Left ventricle myocardium inferior (tissue), 1 donor: ENCODE data around the gene CACNB1. TPM values are rescaled to one million over a fixed set of nuclear protein-coding genes. Genes with fewer than 3 reads are reported as not detected.

Experiments
- DNase-seq: peaks from one replicate; pipeline ENCODE4 v3.0.0-alpha.2; 2020
- H3K27ac ChIP-seq: fragments of 200-600 bp; replicated peaks from 2 replicates; pipeline ENCODE4 v1.8.0; 2021
- H3K27me3 ChIP-seq: fragments of 200-600 bp; 2 replicates; pipeline ENCODE4 v1.8.0; 2021; ENCODE audit warnings: low read depth
- H3K36me3 ChIP-seq: fragments of 200-600 bp; 2 replicates; pipeline ENCODE4 v1.8.0; 2021
- H3K4me1 ChIP-seq: fragments of 200-600 bp; 2 replicates; pipeline ENCODE4 v1.8.0; 2021
- H3K4me3 ChIP-seq: fragments of 200-600 bp; 2 replicates; pipeline ENCODE4 v1.8.0; 2021; ENCODE audit warnings: mild to moderate bottlenecking, moderate library complexity
- H3K9me3 ChIP-seq: fragments of 200-600 bp; replicated peaks from 2 replicates; pipeline ENCODE4 v1.8.0; 2021
- intact Hi-C: fragments of 100-400 bp; cut with micrococcal nuclease; formaldehyde crosslinking; loops from one replicate; pipeline ENCODE4 v1.11.0; 2022
- total RNA-seq: library from RNA; stranded (reverse); fragmentation: NEBNext Ultra II Directional; extraction: Animal tissue kit (Norgen Biotek cat#: 25700); gene quantifications from one replicate; pipeline ENCODE4 v1.2.1, GENCODE V29; 2021
- TF ChIP-seq, protein P1 (sequence below): fragments of 200-600 bp; IDR thresholded peaks from 2 replicates; pipeline ENCODE4 v1.8.0; 2021; ENCODE audit warnings: antibody characterized with exemption, mild to moderate bottlenecking, borderline replicate concordance
- donor health status: DM: no; HTN: yes; CAD: no; lungs with severe emphysema.

The CACNB1 gene
- total RNA-seq, 1 donor from 2014 or later: 3.7 TPM

DNA sequence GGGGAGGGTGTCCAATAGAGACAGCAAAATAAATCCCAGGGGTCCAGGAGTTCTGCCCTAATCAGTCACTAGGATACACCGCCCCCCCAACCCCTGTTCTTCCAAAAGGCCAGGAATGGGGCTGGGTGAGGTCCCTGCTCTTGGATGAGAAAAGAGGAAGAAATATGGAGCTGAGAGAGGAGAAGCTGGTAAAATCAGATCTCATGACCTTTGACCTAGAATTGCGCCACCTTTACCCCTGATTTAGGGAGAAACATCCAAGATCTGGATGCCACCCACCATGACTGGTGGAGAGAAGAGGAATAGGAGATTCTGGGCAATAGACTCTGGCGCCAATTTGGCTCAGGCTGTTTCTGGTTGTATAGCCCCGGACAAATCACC is 707 bp upstream of the CACNB1 start:
- peaks cover 71% of the 10 kb centered on the region for H3K4me1 ChIP-seq
- no peak for DNase-seq
- no peaks in the 10 kb centered on the region for H3K9me3 ChIP-seq
- no peaks in the 10 kb centered on the region for H3K27me3 ChIP-seq
- H3K36me3 ChIP-seq: peaks cover 22% of the 10 kb centered on the region
- peak overlapping the region; percentile 92 for H3K4me3 ChIP-seq
- intact Hi-C loops: no loop called here
- TF ChIP-seq, protein P1, sequence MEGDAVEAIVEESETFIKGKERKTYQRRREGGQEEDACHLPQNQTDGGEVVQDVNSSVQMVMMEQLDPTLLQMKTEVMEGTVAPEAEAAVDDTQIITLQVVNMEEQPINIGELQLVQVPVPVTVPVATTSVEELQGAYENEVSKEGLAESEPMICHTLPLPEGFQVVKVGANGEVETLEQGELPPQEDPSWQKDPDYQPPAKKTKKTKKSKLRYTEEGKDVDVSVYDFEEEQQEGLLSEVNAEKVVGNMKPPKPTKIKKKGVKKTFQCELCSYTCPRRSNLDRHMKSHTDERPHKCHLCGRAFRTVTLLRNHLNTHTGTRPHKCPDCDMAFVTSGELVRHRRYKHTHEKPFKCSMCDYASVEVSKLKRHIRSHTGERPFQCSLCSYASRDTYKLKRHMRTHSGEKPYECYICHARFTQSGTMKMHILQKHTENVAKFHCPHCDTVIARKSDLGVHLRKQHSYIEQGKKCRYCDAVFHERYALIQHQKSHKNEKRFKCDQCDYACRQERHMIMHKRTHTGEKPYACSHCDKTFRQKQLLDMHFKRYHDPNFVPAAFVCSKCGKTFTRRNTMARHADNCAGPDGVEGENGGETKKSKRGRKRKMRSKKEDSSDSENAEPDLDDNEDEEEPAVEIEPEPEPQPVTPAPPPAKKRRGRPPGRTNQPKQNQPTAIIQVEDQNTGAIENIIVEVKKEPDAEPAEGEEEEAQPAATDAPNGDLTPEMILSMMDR: no peak
- peak overlapping the region; percentile 80 for H3K27ac ChIP-seq

DNA sequence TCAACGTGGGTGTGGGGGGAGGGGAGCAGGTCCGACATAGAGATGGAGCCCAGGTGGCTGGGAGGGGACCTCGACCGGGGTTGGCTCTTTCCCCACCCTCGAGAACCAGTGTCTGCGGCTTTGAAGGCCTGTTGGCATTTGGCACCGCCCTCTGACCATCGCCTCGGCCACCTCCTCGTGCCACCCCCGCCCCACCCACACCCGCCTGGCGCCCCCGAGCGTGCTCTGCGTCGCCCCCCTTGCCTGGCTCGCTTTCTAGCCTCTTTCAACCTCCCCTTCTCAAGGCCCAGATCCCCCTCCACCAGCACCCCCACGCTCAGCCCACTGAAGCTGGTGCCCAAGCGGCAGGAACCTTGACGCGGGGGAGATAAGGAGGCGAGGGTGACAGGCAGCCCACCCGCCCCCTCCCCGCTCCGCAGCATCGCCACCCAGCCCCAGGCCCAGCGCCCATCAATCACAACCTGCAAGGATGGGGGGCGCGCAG is 619 bp downstream of the CACNB1 start:
- DNase-seq: no peak
- intact Hi-C loops: no loop called here

DNA sequence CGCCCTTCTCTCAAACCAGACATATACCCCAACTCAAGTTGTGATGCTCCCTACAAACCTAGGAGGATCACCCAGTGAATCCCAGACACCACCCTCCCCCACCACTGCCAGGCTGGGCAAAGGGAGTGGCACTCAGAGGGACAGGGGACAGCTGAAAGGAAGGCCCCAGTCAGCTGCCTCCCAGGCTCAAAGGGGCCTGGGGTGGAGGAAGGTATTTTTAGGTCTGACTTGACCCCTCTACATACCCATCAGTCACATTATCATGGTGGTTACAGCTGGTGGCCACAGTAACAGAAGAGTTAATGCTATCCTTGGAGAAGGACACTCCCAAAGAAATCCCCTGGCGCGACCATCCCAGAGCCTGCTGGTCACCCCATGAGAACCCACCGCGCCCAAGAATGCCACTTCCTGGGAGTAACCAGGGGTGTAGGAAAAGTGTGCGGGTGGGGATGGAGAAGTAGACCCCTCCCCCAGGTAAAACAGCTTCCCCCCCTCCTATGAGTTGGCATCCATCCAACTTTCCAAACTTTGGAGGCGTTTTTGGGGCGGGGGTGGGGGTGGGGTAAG is 1.1 kb downstream of the CACNB1 start:
- H3K4me1 ChIP-seq: peaks cover 54% of the 10 kb centered on the region

More for the DNA sequence above, 619 bp downstream of the CACNB1 start:
- H3K27ac ChIP-seq: peak overlapping the region; percentile 80
- peak overlapping the region; percentile 92 for H3K4me3 ChIP-seq
- TF ChIP-seq, protein P1: no peak
- H3K9me3 ChIP-seq: no peaks in the 10 kb centered on the region
- no peaks in the 10 kb centered on the region for H3K27me3 ChIP-seq
- H3K4me1 ChIP-seq: peaks cover 60% of the 10 kb centered on the region
- peaks cover 8% of the 10 kb centered on the region for H3K36me3 ChIP-seq

DNA sequence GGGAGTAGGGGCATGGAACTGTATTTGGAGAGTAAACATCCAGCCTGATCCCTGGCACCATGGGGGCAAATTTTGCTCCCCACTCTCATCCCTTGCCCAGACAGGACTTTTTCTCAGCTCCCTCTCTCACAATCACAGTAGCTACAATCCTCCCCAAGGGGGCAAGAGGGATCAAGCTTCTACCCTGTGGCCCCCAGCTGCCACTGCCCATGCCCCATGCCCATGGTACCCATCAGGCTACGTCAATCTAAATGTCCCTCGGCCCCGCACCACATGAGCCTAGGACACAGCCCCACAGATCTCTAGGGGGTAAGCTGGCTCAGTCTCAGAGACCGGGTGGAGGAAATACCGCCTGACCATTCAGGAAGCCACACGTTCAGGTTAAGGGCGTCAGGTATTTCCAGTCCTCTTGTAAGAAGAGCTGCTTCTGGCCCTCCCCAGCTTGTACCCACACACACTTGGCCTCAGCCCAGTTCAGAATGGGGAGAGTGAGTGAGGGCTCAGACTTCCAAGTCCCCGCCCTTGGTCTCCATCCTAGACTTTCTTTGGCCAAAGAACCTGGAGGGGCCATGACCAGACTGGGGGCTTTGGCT is 1.8 kb downstream of the CACNB1 start:
- Histone ChIP-seq H3K4me1 (peaks cover 48% of the 10 kb centered on the region), H3K27me3 (no peaks in the 10 kb centered on the region), H3K4me3 (peak overlapping the region; percentile 92), H3K27ac (peak overlapping the region; percentile 11), H3K9me3 (no peaks in the 10 kb centered on the region), H3K36me3 (peaks cover 6% of the 10 kb centered on the region)
- TF ChIP-seq, protein P1: no peak
- intact Hi-C loops: no loop called here
- no peak for DNase-seq

More for the DNA sequence above, 1.1 kb downstream of the CACNB1 start:
- DNase-seq: no peak
- Histone ChIP-seq H3K36me3 (peaks cover 6% of the 10 kb centered on the region), H3K27me3 (no peaks in the 10 kb centered on the region), H3K9me3 (no peaks in the 10 kb centered on the region), H3K27ac (no peak overlapping the region), H3K4me3 (peak overlapping the region; percentile 92)
- TF ChIP-seq, protein P1: no peak
- intact Hi-C loops: no loop called here

DNA sequence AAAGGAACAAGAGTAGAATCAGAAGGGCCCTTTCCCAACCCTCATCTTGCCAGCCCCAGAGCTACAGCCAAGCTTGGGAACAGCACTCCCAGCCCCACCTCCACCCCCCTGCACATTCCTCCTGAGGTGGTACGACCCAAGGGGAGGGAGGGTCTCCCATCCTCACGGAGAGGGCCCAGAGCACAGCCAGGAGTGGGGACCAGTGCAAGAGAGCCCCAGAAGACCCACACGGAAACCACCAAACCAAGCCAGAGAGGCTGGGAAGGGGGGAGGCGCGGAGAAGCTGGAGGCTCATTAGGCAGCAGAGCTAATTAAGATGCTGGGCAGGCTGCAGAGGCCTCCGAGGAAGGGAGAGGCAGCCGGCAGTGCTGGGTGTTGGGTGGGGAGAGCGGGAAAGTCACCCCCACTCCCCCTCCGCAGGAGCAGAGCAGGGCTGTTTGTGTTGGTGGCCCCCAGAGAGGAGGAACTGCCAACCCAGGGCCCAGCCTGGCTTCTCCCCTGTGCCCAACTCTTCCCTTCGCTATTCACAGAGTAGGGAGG is 2.4 kb downstream of the CACNB1 start:
- no peak for DNase-seq
- intact Hi-C loops: no loop called here
- H3K4me1 ChIP-seq: peaks cover 42% of the 10 kb centered on the region

More for the DNA sequence above, 2.4 kb downstream of the CACNB1 start:
- Histone ChIP-seq H3K4me3 (no peak overlapping the region), H3K36me3 (peaks cover 6% of the 10 kb centered on the region), H3K27ac (peak overlapping the region; percentile 11), H3K9me3 (no peaks in the 10 kb centered on the region), H3K27me3 (no peaks in the 10 kb centered on the region)
- TF ChIP-seq, protein P1: no peak
